ENCODE data around the gene CECR2.

CECR2 gene

DNA sequence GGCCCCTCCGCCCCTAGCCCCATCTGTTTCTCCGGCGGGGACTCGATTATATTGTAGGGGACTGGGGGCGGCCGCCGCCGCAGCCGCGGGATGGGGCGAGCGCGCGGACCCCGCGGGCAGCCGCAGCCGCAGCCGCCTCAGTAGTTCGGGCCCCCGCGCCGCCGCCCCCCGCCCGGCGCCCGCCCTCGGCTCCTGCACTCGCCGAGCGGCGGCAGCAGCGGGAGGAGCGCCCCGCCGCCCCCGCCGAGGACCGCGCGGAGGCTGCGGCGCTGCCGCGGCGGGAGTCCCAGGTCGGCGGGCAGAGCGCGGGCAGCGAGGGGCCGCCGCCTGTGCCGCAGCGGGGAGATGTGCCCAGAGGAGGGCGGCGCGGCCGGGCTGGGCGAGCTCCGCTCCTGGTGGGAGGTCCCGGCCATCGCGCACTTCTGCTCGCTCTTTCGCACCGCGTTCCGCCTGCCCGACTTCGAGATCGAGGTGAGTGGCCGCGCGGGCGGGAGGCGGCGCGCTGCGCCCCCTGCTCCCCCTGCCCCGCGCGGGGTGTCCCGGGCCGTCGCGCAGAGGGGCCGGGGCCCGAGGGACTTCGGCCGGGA, at the start of gene CECR2:
Gene CECR2 (plus strand): TSS at position 22 of the 587 bp plus-strand sequence. CDS start 324 bp downstream, at position 346.
- no peak for DNase-seq (ENCODE audit: extremely low read depth in 1 of 2, low read depth in 1 of 2)

GRCh38 chr22:17319546-17319945, 49.7 kb upstream of the CECR2 start:
- DNase-seq (ENCODE audit: extremely low read depth in 1 of 2, low read depth in 1 of 2), result no peak

GRCh38 chr22:17322511-17322910, 46.7 kb upstream of the CECR2 start:
- no peak for DNase-seq (ENCODE audit: extremely low read depth in 1 of 2, low read depth in 1 of 2)

DNA sequence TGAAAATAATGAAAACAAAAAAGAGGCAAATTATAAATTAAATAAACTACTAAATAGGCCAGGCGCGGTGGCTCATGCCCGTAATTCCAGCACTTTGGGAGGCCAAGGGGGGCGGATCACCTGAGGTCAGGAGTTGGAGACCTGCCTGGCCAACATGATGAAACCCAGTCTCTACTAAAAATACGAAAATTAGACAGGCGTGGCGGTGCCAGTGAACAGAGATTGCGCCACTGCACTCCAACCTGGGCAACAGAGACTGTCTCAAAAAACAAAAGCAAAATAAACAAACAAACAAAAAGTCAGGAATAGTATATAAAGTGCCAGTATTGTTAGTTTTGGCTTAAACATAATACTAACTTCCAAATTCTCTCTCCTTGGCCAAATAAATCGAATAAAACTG, 37.6 kb upstream of the CECR2 start:
- DNase-seq (ENCODE audit: extremely low read depth in 1 of 2, low read depth in 1 of 2), result no peak

DNA sequence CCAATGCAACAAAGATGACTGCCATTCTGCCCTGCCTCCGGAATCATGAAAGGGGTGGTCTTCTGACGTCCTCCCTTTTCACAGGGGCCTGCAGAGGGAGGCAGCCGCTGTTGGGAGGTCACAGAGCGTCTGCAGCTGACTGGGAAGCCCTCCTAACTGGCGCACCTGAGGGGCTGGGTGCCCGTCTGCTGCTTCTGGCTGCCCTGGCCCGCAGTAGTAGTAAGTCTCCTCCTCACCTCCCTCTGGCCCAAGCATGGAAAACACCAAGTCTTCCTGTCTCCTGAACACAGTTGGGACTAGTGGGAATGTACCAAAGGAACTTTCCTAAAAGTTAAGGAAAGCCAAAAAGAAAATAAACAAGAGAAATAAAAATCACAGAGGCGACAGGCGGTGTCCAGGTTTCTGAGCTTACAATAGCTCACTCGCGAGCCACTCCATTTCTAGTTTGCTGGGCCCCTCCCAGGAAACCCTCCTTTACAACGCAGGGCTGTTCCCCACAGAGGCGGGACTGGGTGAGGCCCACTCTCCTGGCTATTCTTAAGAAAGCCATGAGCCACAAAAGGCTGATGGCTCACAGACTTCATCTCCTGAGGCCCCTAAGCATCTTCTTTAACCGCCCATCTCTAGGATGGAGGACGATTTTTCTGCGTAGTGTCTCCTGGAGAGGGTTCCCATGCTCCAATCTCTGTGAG, 37.0 kb upstream of the CECR2 start:
- no peak for DNase-seq (ENCODE audit: extremely low read depth in 1 of 2, low read depth in 1 of 2)

GRCh38 chr22:17334059-17334458, 35.2 kb upstream of the CECR2 start:
- no peak for DNase-seq (ENCODE audit: extremely low read depth in 1 of 2, low read depth in 1 of 2)

GRCh38 chr22:17334983-17335382, 34.3 kb upstream of the CECR2 start:
- no peak for DNase-seq (ENCODE audit: extremely low read depth in 1 of 2, low read depth in 1 of 2)

DNA sequence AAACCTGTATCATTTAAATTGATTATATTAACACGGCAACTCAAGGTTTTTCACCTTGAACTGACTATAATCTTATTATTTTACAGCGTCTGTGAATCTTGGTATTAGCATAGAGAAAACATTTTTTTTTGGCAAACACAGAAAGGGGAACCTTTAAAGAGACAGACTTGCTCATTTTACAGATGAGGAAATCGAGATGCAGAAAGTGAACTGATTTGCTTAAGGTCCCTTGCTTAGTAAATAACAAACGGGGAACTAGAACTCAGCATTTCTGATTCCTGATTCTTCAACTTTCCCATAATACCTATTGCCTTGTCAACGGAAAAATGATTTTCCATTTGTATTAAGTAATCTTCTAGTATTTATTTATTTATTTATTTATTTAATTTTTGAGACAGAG, 33.2 kb upstream of the CECR2 start:
- no peak for DNase-seq (ENCODE audit: extremely low read depth in 1 of 2, low read depth in 1 of 2)

DNA sequence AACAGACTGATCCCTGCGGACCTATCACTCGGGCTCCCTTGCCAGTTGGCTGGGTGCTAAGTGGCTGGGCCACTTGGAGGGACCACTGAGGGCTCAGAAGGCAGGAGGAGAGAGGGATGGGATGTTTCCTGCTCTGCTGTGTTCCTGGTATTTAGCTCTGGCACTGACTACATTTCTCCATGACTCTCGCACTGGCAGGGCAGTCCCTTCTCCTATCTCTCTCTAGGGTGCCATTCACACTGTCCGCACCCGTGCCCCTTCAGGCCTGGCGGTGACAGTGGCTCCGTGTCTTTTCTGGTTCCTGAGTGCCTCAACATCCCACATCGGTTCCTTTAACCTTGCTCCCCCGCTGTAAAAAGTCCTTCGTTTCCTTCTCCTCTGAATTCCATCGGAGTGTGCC, 31.6 kb upstream of the CECR2 start:
- DNase-seq (ENCODE audit: extremely low read depth in 1 of 2, low read depth in 1 of 2), result no peak

GRCh38 chr22:17339095-17339693, 30.1 kb upstream of the CECR2 start:
- DNase-seq (ENCODE audit: extremely low read depth in 1 of 2, low read depth in 1 of 2), result no peak

- no peak for DNase-seq (ENCODE audit: extremely low read depth in 1 of 2, low read depth in 1 of 2)
These were observed 26.9 kb upstream of the CECR2 start for GRCh38 chr22:17342361-17342760.

GRCh38 chr22:17343766-17344165, 25.5 kb upstream of the CECR2 start:
- no peak for DNase-seq (ENCODE audit: extremely low read depth in 1 of 2, low read depth in 1 of 2)

DNA sequence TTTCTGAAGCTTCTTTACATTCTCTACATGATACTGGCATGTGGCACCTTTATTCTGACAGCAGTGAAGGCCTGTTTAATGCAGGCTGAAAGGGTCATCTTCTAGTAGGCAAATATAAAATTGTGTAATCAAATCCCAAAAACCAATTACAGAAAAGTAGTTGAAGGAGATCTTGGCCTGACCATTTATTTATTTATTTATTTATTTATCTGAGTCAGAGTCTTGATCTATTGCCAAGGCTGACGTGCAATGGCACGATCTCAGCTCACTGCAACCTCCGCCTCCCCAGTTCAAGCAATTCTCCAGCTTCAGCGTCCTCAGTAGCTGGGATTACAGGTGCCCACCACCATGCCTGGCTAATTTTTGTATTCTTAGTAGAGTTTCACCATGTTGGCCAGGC, 22.7 kb upstream of the CECR2 start:
- no peak for DNase-seq (ENCODE audit: extremely low read depth in 1 of 2, low read depth in 1 of 2)

DNA sequence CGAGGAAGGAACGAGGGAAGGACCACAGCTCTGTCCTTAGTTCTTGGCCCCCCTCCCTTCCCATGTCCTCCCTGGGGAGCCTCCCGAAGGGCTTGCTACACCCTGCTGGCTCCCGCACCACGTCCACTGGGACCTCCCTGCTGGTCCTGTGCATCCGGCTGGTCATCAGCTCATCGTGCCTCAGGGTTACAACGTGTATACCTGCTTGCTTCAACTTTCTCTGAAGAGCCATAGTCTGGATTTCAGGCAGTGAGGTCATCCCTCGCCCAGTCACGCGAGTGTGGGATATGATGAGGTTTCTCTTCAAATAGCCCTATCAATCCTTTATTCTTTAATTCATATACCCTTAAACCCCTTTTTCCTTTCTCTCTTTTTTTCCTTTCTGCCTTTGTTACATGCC, 21.5 kb upstream of the CECR2 start:
- no peak for DNase-seq (ENCODE audit: extremely low read depth in 1 of 2, low read depth in 1 of 2)

- no peak for DNase-seq (ENCODE audit: extremely low read depth in 1 of 2, low read depth in 1 of 2)
These were observed 20.7 kb upstream of the CECR2 start for GRCh38 chr22:17348464-17349103.

- no peak for DNase-seq (ENCODE audit: extremely low read depth in 1 of 2, low read depth in 1 of 2)
These were observed 20.1 kb upstream of the CECR2 start for GRCh38 chr22:17349172-17349571.

DNA sequence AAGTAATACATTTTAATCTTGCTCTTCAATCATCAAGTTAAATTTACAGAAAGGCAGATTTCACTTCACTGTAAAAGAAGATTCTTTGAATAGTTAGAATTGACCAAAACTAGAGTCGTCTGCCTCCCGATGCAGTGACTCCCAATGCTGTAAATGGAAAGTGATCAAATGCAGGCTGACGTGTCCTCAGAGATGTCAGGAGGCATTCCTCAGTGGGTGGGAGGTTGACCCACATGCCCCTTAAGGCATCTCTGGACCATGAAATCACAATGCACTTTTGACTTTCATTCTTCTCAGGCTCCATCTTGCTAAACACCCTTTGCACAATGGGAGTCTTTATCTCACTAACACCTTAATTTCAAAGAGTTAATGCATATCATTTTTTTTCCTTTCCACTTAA, 19.0 kb upstream of the CECR2 start:
- no peak for DNase-seq (ENCODE audit: extremely low read depth in 1 of 2, low read depth in 1 of 2)

GRCh38 chr22:17352798-17353197, 16.5 kb upstream of the CECR2 start:
- no peak for DNase-seq (ENCODE audit: extremely low read depth in 1 of 2, low read depth in 1 of 2)

DNA sequence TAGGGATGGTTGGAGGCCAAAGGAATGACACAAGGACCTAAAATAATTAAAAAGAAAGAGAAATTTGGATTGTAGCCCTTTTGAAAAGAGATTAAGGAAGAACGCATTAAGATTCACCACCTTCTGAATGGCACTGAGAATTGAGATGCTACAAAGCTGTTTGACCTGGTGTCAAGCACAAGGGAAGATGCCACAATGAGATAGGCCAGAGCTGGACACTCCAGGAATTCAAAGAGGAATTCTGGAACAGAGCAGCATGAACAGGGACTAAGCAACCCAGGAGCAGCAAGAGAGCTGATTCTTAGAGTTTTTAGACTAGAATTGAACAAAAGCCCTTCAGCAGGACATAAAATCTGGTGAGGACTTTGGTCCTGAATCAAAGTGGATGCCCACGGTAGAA, 11.6 kb upstream of the CECR2 start:
- no peak for DNase-seq (ENCODE audit: extremely low read depth in 1 of 2, low read depth in 1 of 2)

GRCh38 chr22:17358415-17358814, 10.8 kb upstream of the CECR2 start:
- DNase-seq (ENCODE audit: extremely low read depth in 1 of 2, low read depth in 1 of 2), result no peak

DNA sequence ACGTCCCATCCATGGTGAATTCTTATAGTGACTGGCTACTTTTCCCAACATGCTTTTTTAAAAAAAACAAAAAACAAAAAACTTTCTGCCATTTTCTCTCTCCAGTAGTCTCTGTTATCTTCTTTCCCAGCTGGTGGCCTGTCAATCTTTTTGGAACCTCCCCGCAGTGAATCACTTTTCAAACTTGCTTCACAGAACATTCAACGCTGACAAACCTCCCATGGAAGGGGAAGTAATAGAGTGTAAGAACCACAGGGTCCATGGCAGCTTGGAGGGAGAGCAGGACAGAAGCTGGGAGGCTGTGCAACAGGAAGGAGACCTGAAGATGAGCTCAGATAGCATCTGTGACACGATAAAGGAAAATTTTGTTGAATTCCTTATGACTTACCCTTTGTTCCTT, 9.8 kb upstream of the CECR2 start:
- no peak for DNase-seq (ENCODE audit: extremely low read depth in 1 of 2, low read depth in 1 of 2)

- no peak for DNase-seq (ENCODE audit: extremely low read depth in 1 of 2, low read depth in 1 of 2)
These were observed 2.9 kb upstream of the CECR2 start for GRCh38 chr22:17366329-17366728.
